Hindlimb muscle (tissue), 1 donor: ENCODE measurements around the gene CHD5. TPM values are rescaled to one million over a fixed set of nuclear protein-coding genes. Genes with fewer than 3 reads are reported as not detected.

Source experiments
- DNase-seq: peaks from one replicate; pipeline ENCODE4 v3.0.0-alpha.2; 2013
- polyA plus RNA-seq: library from polyadenylated mRNA; unstranded; fragments of 120-200 nt; gene quantifications from one replicate; pipeline ENCODE4 v1.2.1, GENCODE V29; 2013; ENCODE audit not compliant: insufficient read length

CHD5 gene
- polyA plus RNA-seq, 1 donor: 0.35 TPM

DNA sequence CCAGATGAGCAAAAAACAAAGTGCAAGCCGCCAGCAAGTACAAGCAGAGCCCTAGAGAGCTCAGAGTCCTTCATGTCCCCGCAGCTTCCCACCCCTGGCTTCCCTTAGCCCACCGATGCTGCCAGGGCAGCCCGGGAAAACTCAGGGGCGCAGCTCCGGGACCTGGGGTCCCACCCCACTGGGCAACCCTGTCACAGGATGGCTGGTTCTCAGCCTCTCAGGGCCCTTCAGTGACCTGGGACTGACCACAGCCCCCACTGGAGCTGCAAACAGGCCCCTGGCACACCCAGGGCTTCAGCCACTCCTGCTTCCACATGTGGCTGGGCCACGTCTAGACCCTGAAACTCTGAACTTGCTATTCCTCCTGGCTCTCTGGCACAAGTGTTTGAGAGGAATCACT lies 49.5 kb downstream of the CHD5 start:
- no peak for DNase-seq

DNA sequence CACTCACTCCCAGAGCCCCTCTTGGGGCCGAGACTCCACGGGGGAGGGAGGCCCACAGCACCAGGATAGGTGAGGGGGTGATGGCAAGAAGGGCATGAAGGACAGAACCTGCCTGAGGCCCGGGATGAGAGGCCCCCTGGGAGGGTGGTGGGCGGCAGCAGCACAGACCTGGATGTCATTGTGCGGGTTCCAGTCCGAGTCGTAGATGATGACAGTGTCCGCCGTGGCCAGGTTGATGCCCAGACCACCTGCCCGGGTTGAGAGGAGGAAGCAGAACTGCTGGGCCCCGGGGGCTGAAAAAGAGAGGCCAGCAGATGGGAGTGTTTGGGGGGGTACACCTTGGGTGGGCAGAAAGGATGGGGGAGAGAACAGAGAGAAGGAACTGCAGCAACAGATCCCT lies 50.1 kb downstream of the CHD5 start:
- no peak for DNase-seq

DNA sequence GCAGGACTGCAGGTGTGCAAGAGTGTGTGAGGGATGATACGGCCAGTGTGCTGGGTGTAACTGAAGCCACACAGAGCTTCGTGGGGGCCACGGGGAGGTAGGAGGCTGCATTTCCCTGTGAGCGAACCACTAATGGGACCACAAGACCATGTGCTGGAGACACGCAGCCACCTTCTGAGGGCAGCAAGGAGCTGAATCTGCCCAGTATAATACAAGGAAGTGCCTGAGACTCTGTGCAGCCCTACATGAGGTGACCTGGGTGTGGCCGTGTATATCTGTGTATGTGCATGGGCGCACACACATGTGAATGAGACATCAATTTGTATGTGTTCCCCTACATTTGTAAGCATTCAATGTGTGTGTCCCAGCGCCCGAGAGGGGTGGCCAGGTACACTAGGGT lies 50.8 kb downstream of the CHD5 start:
- no peak for DNase-seq

DNA sequence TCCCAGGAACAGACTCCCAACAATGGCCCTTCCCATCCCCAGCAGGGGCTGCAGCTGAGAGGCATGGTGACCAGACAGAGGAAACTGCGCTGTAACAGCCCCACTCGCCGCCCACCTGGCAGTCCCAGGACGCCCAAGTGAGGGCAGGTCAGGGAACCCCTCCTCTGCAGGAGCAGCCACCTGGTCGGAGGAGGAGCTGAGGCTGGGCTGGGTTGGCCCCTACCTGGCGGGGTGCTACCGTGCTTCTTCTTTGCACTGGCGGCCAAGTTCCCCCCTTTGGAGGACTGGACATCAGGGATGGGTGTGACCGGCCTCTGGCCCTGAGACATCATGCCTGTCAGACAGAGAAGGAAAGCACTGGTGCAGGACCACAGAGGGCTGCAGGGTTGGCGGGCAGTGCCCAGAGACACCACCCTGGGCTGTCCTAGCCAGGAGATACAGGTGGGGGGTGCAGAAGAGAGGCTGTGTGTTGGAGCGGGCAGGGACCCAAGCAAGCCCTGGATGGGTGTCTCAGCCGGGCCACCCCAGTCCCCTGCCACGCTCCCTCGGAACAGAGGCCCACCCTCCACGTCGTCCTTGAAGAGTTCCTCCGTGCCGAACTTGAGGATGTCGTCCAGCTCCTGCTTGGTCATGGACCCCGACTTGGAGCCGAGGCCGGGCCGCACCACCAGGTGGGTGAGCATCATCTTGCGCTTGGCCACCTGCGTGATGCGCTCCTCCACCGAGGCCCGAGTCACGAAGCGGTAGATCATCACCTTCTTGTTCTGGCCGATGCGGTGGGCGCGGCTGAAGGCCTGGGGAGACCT lies 51.6 kb downstream of the CHD5 start:
- DNase-seq: no peak

DNA sequence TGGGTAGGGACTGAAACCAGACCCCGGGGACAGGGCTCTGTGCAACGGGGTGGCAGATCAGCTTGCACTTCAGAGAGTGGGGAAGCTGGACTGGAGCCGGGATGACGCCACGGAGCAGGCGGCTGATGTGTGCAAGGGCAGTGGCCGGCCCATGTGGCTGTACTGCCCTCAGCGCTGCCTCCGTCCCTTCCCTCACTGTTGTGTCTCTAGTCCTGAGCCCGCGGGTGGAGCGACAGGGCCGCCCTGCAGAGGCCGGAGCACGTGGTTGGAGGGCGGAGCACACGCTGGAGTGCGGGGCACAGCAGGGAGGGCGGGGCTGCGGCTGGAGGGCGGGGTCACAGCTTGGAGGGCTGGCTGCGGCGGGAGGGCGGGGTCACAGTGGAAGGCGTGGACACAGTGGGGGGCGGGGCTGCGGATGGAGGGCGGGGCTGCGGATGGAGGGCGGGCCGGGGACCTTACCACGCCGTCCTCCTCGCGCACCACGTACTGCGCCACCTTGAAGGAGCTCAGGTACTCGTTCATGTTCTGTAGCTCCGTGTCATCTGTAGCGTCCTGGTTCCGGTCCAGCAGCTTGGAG lies 52.4 kb downstream of the CHD5 start:
- no peak for DNase-seq

DNA sequence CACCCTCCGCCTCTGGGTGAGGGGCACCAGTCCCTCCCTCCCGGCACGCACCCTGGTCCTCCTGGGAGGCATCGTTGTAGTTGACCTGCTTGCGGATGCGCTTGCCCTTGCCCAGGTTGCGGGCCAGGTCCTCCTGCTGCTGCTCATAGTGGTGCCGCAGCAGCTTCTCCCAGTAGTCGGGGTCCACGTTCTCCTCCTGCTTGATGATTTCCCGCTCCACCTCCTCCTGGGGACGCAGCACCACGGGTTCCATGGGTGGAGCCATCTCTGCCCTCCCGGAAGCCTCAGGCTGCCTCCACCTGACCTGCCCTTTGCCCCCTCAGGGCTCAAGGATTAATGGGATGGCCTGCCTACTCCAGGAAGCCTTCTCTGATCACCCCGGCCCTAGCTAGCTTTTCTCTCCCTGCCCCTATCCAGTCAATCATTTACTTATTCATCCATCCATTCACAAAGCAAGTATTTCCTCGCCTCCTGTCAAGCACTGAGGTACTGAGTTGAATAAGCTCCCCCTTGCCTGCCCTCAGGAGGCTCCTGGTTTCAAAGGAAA lies 53.5 kb downstream of the CHD5 start:
- no peak for DNase-seq

DNA sequence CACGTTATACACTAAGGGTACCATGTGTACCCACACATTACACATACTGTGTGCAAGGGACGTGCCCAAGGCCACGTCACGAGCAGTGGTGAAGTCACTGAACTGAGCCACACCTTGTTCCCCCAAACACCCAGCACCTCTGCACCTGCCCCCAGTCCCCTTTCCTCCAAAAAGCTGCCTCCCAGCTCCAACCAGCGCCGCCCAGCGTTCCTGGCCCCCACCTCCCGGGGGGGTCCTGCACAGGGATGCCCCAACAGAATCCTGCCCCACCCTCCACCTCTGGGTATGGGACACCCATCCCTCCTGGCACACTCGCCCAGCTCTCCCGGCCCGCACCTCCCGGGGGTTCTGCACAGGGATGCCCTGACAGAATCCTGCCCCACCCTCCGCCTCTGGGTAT lies 54.1 kb downstream of the CHD5 start:
- DNase-seq: no peak

DNA sequence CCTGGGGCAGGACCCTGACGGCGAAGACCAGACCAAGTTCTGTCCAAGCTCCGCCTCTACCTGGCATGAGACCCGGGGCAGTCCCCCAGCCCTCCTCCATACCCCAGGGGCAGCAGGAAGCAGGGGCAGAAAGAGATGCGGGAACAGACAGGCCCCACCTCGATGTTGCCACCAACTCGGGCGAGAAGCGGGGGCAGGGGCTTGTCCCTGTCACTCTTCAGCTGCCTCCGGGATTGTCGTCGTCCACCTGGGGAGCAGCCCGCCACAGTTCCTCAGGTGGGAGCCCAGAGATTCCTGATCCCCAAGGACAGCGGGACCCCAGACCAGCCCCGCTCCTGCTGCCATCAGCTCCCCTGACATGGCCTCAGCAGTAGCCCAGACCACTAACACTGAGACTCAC lies 54.8 kb downstream of the CHD5 start:
- no peak for DNase-seq

DNA sequence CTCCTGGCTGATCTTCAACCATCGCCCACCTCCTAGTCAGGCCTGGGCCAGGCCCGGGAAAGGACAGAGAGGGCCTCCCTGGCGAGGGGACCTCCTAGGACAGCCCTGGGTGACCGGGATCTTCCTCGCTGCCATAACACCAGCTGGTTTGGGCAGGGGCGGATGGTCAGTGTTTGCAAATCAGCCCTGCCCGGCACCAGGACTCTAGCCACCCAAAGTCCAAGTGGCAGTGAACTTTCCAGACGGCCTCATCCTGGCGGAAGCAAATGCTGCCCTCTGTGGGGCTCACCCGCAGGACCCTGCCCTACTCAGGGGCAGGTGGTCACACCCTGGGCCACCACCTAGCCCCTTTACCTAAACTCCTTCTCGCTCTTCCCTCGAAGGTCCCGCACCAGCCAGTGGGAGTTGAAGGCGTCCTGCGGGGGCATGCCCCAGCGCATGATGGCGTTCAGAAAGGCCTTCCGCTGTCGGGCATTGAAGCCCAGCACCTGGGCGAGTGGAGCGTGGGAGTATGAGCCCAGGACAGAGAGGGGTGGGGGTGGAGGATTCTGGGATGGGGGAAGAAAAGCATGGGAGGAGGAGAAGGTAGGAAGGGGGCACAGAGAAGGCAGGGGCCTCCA lies 55.3 kb downstream of the CHD5 start:
- DNase-seq: no peak

DNA sequence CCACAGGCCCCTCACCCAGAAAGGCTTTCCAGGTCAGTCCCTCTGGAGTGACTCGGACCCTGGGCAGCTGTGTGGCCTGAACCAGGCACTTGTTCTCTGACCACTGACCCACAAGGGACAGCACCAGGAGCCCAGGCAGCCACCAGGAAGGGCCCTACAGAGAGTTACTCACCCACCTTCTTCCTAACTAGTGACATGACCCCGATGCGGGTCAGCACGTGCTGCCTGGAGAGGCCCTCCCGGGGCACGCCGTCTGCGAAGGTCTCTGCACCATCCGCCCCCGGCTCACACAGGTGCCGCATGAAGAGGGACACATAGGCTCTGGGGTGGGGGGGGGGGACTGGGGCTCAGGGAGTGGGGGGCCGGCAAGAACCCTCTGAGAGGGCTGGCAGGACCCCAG lies 55.8 kb downstream of the CHD5 start:
- no peak for DNase-seq

DNA sequence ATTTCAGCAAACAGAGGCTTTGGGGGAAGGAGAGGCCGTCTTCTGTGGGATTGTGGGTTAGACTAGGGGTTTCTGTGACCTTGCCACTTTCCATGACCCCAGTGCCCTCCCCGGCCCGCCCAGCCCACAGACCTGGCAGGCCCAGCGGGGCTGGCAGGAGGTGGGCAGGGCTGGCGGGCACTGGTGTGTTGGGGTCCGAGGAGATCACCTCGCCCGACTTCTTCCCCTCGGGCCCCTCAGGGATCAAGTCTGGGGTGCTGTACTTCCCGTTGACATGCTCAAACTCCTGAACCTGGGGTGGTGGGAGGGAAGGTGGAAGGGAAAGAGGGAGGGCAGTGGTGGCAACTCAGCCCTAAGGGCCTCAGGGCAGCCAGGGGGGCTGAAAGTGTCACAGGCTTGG lies 56.3 kb downstream of the CHD5 start:
- DNase-seq: no peak

DNA sequence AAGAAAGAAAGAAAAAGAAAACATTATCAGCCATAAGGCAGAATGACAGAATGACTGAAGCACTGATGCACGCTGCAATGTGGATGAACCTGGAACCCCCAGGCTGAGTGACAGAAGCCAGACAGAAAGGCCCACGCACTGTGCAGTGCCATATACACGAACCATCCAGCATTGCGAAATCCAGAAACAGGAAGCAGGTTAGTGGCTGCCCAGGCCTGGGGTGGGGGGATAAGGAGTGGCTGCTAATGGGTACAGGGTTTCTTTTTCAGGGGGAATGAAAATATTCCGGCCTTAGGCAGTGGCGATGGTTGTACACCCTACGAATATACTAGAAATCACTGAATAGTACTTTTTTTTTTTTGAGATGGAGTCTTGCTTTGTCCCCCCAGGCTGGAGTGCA lies 57.0 kb downstream of the CHD5 start:
- DNase-seq: no peak

DNA sequence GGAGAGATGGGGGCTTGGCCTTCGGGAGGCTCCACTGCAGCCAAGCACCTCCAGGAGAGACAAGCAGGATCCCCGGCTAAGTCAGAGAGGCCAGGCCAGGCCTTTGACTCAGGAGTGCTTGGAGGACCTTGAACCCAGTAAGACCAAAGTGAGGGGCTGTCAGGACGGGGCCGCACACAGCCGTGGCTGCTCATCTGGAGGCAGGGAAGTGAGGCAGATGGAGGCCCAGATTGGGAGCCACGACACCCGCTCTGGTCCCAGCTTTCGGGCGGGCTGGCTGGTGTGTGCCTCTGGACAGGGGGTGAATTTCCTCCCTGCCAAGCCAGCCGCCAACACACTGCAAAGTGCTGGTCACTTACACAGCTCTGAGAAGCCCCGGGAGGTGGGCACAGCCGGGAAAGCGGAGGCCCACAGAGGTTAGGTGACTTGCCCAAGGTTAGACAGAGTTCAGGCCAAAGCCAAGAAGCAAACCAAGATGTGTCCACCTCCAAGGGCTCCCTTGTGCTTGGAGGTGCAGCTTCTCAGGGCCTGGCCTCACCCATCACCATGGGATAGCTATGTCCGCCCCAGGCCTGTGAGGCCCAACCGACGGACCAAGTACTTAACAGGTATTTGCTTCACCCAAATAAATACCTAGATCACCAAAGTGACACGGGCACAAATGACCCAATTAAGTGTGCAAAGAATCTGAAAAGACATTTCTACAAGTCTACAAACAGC lies 58.3 kb downstream of the CHD5 start:
- DNase-seq: no peak

DNA sequence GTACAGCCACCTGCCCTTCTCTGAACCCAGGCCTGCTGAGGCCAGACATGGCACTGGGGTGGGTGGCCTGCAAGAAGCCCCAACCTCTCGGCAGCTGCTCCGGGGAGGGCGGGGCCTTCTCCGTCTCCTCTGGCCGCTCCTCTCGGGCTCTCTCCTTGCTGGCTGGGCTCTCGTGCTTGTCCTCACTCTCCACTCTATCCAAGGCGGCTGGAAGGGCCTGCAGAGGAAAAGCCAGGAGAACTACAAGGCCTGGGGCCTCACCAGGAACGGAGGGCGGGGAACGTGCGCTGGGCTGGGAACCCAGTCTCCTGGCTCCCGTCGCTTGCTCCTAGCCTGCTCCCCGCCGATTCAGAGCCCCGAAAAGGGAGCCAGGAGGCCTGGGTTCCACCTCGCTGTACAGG lies 59.1 kb downstream of the CHD5 start:
- no peak for DNase-seq

DNA sequence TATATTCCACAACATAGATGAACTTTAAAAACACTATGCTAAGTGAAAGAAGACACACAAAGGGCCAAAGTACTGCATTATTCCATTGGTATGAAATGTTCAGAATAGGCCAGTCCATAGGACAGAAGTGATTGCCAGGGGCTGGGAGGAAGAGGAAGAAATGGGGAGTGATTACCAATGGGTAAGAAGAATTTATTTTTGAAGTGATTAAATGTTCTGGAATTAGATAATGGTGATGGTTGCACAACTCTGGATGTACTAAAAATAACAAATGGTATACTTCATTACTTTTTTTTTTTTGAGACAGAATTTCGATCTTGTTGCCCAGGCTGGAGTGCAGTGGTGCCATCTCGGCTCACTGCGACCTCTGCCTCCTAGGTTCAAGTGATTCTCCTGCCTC lies 61.7 kb downstream of the CHD5 start:
- no peak for DNase-seq

DNA sequence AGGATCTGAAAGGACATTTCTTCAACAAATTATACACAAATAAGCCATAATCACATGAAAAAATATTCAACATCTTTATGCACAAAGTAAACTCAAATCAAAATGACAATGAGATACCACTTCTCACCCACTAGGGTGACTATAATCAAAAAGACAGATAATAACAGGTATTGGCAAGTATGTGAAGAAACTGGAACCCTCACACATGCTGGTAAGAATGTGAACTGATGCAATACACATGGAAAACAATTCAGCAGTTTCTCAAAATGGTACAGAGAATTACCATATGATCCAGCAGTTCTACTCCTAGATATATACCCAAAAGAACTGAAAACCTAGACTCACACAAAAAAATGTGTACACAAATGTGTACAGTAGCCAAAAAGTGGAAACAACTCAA lies 62.5 kb downstream of the CHD5 start:
- DNase-seq: no peak

DNA sequence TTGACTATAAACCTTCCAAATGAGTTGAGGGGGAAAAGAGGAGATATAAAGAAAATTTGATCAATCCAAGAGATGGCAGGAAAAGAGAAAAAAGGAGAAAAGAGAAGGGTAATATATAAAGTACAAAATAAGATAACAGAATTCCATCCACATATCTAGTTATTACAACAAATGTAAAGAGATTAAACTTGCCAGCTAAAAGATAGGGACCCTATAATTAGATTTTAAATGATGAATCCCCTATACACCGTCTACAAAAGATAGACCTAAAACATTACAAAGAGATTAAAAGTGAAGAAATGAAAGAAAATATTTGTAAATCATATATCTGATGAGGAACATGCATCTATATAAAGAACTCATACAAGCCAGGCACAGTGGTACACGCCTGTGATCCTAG lies 63.1 kb downstream of the CHD5 start:
- DNase-seq: no peak

DNA sequence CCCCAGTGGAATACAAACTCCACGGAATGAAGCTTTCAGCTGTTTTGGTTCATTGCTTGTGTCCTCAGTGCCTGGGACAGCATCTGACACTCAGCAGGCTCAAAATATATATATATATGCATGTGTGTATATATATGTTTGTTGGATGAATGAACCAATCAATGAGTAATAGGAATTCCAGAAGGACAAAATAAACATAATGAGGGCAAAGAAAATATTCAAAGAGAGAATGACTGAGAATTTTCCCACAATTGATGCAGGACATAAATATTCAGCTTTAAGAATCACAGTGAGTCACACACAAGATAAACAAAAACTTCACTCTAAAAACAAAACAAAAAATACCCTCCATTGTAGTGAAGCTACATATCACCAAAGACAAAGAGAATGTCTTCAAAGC lies 64.0 kb downstream of the CHD5 start:
- DNase-seq: no peak

DNA sequence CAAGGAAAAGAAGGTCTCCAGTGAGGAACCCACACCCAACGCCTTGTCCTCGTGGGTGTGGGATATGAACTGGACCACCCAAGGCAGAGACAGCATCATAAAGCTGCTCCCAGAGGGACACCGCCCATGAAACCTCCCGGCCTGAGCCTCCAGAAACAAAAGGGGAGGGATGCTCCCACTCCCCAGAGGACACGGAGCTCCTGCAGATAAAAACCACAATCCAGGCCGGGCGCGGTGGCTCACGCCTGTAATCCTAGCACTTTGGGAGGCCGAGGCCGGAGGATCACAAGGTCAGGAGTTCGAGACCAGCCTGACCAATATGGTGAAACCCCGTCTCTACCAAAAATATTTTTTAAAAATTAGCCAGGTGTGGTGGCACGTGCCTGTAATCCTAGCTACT lies 66.4 kb downstream of the CHD5 start:
- DNase-seq: no peak

DNA sequence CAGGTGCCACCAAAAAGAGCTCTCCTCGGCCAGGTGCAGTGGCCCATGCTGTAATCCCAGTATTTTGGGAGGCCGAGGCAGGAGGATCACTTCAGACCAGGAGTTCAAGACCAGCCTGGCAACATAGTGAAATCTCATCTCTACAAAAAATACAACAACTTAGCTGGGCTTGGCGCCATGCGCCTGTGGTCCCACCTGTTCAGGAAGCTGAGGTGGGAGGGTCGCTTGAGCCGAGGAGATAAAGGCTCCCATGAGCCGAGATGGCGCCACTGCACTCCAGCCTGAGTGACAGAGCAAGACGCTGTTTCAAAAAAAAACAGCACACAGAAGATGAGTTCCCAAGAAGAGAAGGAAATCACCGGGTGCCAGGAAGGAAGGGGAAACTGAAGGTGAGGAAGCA lies 67.0 kb downstream of the CHD5 start:
- no peak for DNase-seq

DNA sequence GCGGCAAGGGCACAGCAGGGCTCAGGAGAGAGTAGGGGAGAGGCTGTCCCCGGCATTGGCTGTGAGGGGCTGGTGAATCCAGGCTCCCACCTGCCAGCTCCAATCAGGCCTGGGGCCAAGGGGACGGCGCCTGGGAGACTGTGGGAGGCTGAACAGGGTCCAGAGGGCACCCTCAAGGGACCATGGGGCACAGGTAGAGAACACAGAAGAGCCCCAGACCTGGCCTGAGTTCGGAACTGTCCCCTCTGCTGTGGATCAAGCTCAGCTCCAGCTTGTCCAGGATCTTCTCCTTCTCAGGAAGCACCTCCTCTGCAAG lies 67.5 kb downstream of the CHD5 start:
- DNase-seq: no peak

DNA sequence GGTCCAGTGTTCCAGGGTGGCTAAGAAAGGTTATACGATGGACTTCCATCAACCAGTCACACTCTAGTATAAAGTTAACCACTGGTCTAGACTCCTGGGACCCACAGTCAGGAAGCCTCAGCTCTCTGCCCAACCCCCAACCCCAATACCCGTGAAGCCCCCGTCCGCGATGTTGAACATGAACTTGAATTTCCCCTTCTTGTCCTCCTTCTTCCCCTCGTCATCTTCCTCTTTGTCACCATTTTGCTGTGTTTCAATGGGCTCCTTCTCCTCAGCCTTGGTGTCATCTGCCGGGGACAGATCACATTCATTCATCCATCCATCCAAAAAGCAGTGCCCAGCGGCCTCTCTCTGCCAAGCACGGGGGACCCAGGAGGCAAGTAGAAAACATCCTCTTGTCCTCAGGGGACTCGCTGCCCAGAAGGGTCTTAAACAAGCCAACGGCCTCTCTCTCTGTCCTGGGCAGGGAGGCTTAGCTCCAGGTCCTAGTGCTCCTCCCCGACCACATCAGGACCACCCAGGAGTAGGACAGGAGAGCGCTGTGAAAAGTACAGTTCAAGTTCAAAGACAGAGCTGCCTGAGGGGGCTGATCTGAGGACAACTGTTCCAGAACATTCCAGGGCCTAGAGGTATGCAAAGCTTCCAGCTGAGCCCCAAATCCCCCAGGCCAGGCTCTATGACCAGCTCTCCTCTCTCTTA lies 68.0 kb downstream of the CHD5 start:
- DNase-seq: no peak

DNA sequence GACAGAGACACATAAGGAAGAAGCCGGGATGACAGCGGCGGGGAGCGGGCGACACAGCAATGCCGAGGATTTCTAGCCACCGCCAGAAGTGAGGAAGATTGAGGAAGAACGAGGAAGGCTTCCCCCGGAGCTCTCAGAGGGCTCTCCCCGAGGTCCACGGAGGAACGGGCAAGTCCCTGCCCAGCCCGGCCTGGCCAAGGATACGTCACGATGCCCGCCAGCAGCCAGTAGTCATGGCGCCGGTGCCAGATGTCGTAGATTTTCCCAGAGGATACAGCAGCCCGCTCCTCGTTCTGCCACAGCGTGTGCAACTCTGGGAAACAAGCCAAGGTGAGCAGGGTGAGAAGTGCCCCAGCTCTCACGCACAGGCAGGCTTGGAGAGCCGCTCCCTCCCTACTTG lies 68.5 kb downstream of the CHD5 start:
- no peak for DNase-seq
